Left lung (tissue), 10 donors: ENCODE data around the gene NOM1. TPM values are rescaled to one million over a fixed set of nuclear protein-coding genes. Genes with fewer than 3 reads are reported as not detected.
A peak's percentile ranks its signal among the peaks of the same experiment; 100 is the strongest.
"Not testable (repeated sequence)": the region's sequence is repeated elsewhere in the genome, so short reads cannot be mapped to it uniquely, and the experiment has no call there.

Experiments
- ATAC-seq: fragments of 200-7000 bp; cut with Tn5 transposase; one replicate; pipeline ENCODE4 v1.9.1; 2020; ENCODE audit warnings: moderate library complexity
- DNase-seq, 4 donors: peaks; one replicate each; pipeline ENCODE4 v3.0.0-alpha.2; 2013 to 2020
- H3K27ac ChIP-seq, 2 donors: fragments of 200-600 bp; sonication (generic) in 1 of 2; one replicate each; pipeline versions ENCODE4 v1.5.0 to v1.8.0; 2020 to 2021
- H3K27me3 ChIP-seq, 2 donors: fragments of 200-600 bp; sonication (generic) in 1 of 2; one replicate each; pipeline versions ENCODE4 v1.5.0 to v1.8.0; 2020 to 2021
- H3K36me3 ChIP-seq, 2 donors: fragments of 200-600 bp; sonication (generic) in 1 of 2; one replicate each; pipeline versions ENCODE4 v1.5.0 to v1.8.0; 2020 to 2021
- H3K4me1 ChIP-seq, 2 donors: fragments of 200-600 bp; one replicate each; pipeline ENCODE4 v1.8.0; 2021
- H3K4me3 ChIP-seq, 2 donors: fragments of 200-600 bp; sonication (generic) in 1 of 2; one replicate each; pipeline versions ENCODE4 v1.5.0 to v1.8.0; 2020 to 2021; ENCODE audit warnings: mild to moderate bottlenecking in 1 of 2
- H3K9me3 ChIP-seq, 2 donors: fragments of 200-600 bp; sonication (generic) in 1 of 2; one replicate each; pipeline versions ENCODE4 v1.5.0 to v1.8.0; 2020 to 2021
- CTCF ChIP-seq, 2 donors: fragments of 200-600 bp; sonication (generic) in 1 of 2; IDR thresholded peaks; one replicate each; pipeline versions ENCODE4 v1.5.0 to v1.8.0; 2021; ENCODE audit warnings: antibody characterized with exemption in 2 of 2
- intact Hi-C, 2 donors: fragments of 100-400 bp; cut with DNase I; formaldehyde crosslinking; loops; one replicate each; pipeline versions ENCODE4 v1.11.2 to v1.14.2; 2022
- polyA plus RNA-seq, 6 donors: library from polyadenylated mRNA; unstranded; fragments of 120-200 nt; gene quantifications; one replicate each; pipeline ENCODE4 v1.2.1, GENCODE V29; 2013; ENCODE audit not compliant: insufficient read length in 6 of 6
- total RNA-seq, 2 donors: library from RNA; stranded (reverse); fragmentation: NEBNext Ultra II Directional; extraction: Animal tissue kit (Norgen Biotek cat#: 25700); gene quantifications; one replicate each; pipeline ENCODE4 v1.2.1, GENCODE V29; 2021
- donor health status: DM: no; HTN: yes; CAD: no.
- donor health status: DM: no; HTN: no; CAD: no.

Gene NOM1
- total and polyA plus RNA-seq, 8 donors: 14.3 to 36.4 (median 29.4) TPM

- H3K27ac ChIP-seq: no peak overlapping the region
- H3K36me3 ChIP-seq: no peaks in the 10 kb centered on the region
- H3K4me1 ChIP-seq: peaks cover 0 to 7% of the 10 kb centered on the region in 2 donors
- TF ChIP-seq CTCF (IDR thresholded peaks at IDR 0.05): no peak
- DNase-seq (peak in 1 of 4 donors; percentile 61), ATAC-seq (no peak)
- no peaks in the 10 kb centered on the region for H3K9me3 ChIP-seq
- intact Hi-C loops: no loop called here
- H3K27me3 ChIP-seq: no peaks in the 10 kb centered on the region
- H3K4me3 ChIP-seq: no peak overlapping the region
Measured at GRCh38 chr7:156907656-156908055, 41.9 kb upstream of the NOM1 start.

GRCh38 chr7:156909574-156910252, 39.8 kb upstream of the NOM1 start:
- H3K27me3 ChIP-seq, H3K27ac ChIP-seq, H3K9me3 ChIP-seq, H3K4me3 ChIP-seq, ATAC-seq, H3K4me1 ChIP-seq, H3K36me3 ChIP-seq, intact Hi-C loops, DNase-seq: not testable (repeated sequence)

- no peak for ATAC-seq
- intact Hi-C loops: no loop called here
- peaks cover 0 to 15% of the 10 kb centered on the region in 2 donors for H3K27me3 ChIP-seq
Measured at GRCh38 chr7:156918635-156919034, 30.9 kb upstream of the NOM1 start.

GRCh38 chr7:156919132-156919713, 30.3 kb upstream of the NOM1 start:
- Histone ChIP-seq H3K27ac (no peak overlapping the region), H3K4me3 (no peak overlapping the region), H3K9me3 (no peaks in the 10 kb centered on the region), H3K36me3 (no peaks in the 10 kb centered on the region), H3K4me1 (no peaks in the 10 kb centered on the region), H3K27me3 (peaks cover 0 to 15% of the 10 kb centered on the region in 2 donors)
- no peak for DNase-seq
- TF ChIP-seq CTCF (IDR thresholded peaks at IDR 0.05): no peak
- no peak for ATAC-seq
- intact Hi-C loops: no loop called here

More at GRCh38 chr7:156918635-156919034, 30.9 kb upstream of the NOM1 start:
- Histone ChIP-seq H3K4me3 (no peak overlapping the region), H3K36me3 (no peaks in the 10 kb centered on the region), H3K4me1 (no peaks in the 10 kb centered on the region), H3K27ac (no peak overlapping the region), H3K9me3 (no peaks in the 10 kb centered on the region)
- DNase-seq: no peak
- TF ChIP-seq CTCF (IDR thresholded peaks at IDR 0.05): no peak

- H3K9me3 ChIP-seq: no peaks in the 10 kb centered on the region
- ATAC-seq: no peak
Measured at GRCh38 chr7:156920076-156920475, 29.4 kb upstream of the NOM1 start.

GRCh38 chr7:156920487-156921373, 28.8 kb upstream of the NOM1 start:
- peaks cover 0 to 15% of the 10 kb centered on the region in 2 donors for H3K27me3 ChIP-seq
- intact Hi-C loops, ATAC-seq: not testable (repeated sequence)

More at GRCh38 chr7:156920076-156920475, 29.4 kb upstream of the NOM1 start:
- Histone ChIP-seq H3K27me3 (peaks cover 0 to 15% of the 10 kb centered on the region in 2 donors), H3K4me3 (no peak overlapping the region), H3K27ac (no peak overlapping the region), H3K36me3 (no peaks in the 10 kb centered on the region), H3K4me1 (no peaks in the 10 kb centered on the region)
- intact Hi-C loops: no loop called here
- no peak for TF ChIP-seq CTCF (IDR thresholded peaks at IDR 0.05)
- no peak for DNase-seq

GRCh38 chr7:156922304-156922703, 27.2 kb upstream of the NOM1 start:
- H3K4me1 ChIP-seq, H3K9me3 ChIP-seq, intact Hi-C loops, ATAC-seq, H3K27ac ChIP-seq, H3K4me3 ChIP-seq, H3K36me3 ChIP-seq, DNase-seq: not testable (repeated sequence)
- H3K27me3 ChIP-seq: peaks cover 0 to 15% of the 10 kb centered on the region in 2 donors

More at GRCh38 chr7:156920487-156921373, 28.8 kb upstream of the NOM1 start:
- not testable (repeated sequence) for H3K9me3 ChIP-seq, H3K4me3 ChIP-seq, DNase-seq, H3K4me1 ChIP-seq, H3K27ac ChIP-seq, H3K36me3 ChIP-seq

GRCh38 chr7:156925821-156926220, 23.7 kb upstream of the NOM1 start:
- H3K27me3 ChIP-seq, DNase-seq, H3K36me3 ChIP-seq, ATAC-seq, H3K27ac ChIP-seq, intact Hi-C loops, H3K9me3 ChIP-seq, H3K4me1 ChIP-seq, H3K4me3 ChIP-seq: not testable (repeated sequence)
